Trophoblast cell (in vitro differentiated cells and primary cell): Measurements from ENCODE around the gene SGCA. TPM values are rescaled to one million over a fixed set of nuclear protein-coding genes. Genes with fewer than 3 reads are reported as not detected.

Source experiments
- DNase-seq, 2 donors: peaks; one replicate each; pipeline ENCODE4 v3.0.0-alpha.2; 2016
- H2AFZ ChIP-seq: 2 replicates; pipeline ENCODE4 v1.6.1; 2013; ENCODE audit warnings: low read length, moderate library complexity, mild to moderate bottlenecking; ENCODE audit not compliant: insufficient read depth, poor library complexity
- H2AK5ac ChIP-seq: 2 replicates; pipeline ENCODE4 v1.6.1; 2013; ENCODE audit warnings: mild to moderate bottlenecking, low read length
- H2BK120ac ChIP-seq: 2 replicates; pipeline ENCODE4 v1.6.1; 2013; ENCODE audit warnings: low read length, mild to moderate bottlenecking, moderate library complexity; ENCODE audit not compliant: insufficient read depth, poor library complexity
- H2BK12ac ChIP-seq: 2 replicates; pipeline ENCODE4 v1.6.1; 2013; ENCODE audit warnings: mild to moderate bottlenecking, low read length, moderate library complexity
- H2BK5ac ChIP-seq: 2 replicates; pipeline ENCODE4 v1.6.1; 2013; ENCODE audit warnings: low read length, low read depth, moderate library complexity, mild to moderate bottlenecking; ENCODE audit not compliant: poor library complexity
- H3K14ac ChIP-seq: 2 replicates; pipeline ENCODE4 v1.6.1; 2013; ENCODE audit warnings: mild to moderate bottlenecking, low read length
- H3K18ac ChIP-seq: 2 replicates; pipeline ENCODE4 v1.6.1; 2013; ENCODE audit warnings: mild to moderate bottlenecking, low read length
- H3K23ac ChIP-seq: 2 replicates; pipeline ENCODE4 v1.6.1; 2013; ENCODE audit warnings: low read length
- H3K27ac ChIP-seq: 2 replicates; pipeline ENCODE4 v1.5.1; 2013; ENCODE audit warnings: low read depth, mild to moderate bottlenecking, inconsistent platforms, low read length, moderate library complexity
- H3K27me3 ChIP-seq: 2 replicates; pipeline ENCODE4 v1.6.1; 2013; ENCODE audit warnings: inconsistent platforms, mild to moderate bottlenecking, low read length, moderate library complexity; ENCODE audit not compliant: insufficient read depth
- H3K36me3 ChIP-seq, 2 experiments: 1 replicate in 1 of 2; 2 replicates in 1 of 2; pipeline ENCODE4 v1.6.1; 2013; ENCODE audit warnings: low read length in 2 of 2, mild to moderate bottlenecking in 2 of 2, moderate library complexity in 1 of 2; ENCODE audit not compliant: insufficient read depth in 2 of 2, control insufficient read depth in 1 of 2
- H3K4ac ChIP-seq: 2 replicates; pipeline ENCODE4 v1.6.1; 2013; ENCODE audit warnings: low read depth, mild to moderate bottlenecking, low read length, moderate library complexity
- H3K4me1 ChIP-seq, 2 experiments: 1 replicate in 1 of 2; 2 replicates in 1 of 2; pipeline ENCODE4 v1.6.1; 2013; ENCODE audit warnings: low read length in 2 of 2, mild to moderate bottlenecking in 2 of 2, moderate library complexity in 1 of 2; ENCODE audit not compliant: insufficient read depth in 2 of 2, control insufficient read depth in 1 of 2
- H3K4me2 ChIP-seq: 2 replicates; pipeline ENCODE4 v1.6.1; 2013; ENCODE audit warnings: inconsistent platforms, mild to moderate bottlenecking, low read length, moderate library complexity
- H3K4me3 ChIP-seq: 2 replicates; pipeline ENCODE4 v1.5.1; 2013; ENCODE audit warnings: mild to moderate bottlenecking, low read depth, low read length, inconsistent platforms
- H3K79me1 ChIP-seq: one replicate; pipeline ENCODE4 v1.6.1; 2013; ENCODE audit warnings: low read length
- H3K79me2 ChIP-seq: 2 replicates; pipeline ENCODE4 v1.6.1; 2013; ENCODE audit warnings: low read length, mild to moderate bottlenecking; ENCODE audit not compliant: control insufficient read depth, insufficient read depth, poor library complexity
- H3K9ac ChIP-seq: 2 replicates; pipeline ENCODE4 v1.6.1; 2013; ENCODE audit warnings: mild to moderate bottlenecking, low read length
- H3K9me3 ChIP-seq: 2 replicates; pipeline ENCODE4 v1.6.1; 2013; ENCODE audit warnings: low read depth, mild to moderate bottlenecking, control low read depth, inconsistent platforms, low read length; ENCODE audit not compliant: insufficient read depth
- H4K12ac ChIP-seq: 2 replicates; pipeline ENCODE4 v1.6.1; 2013; ENCODE audit warnings: low read depth, mild to moderate bottlenecking, low read length, moderate library complexity
- H4K8ac ChIP-seq: 2 replicates; pipeline ENCODE4 v1.6.1; 2013; ENCODE audit warnings: low read depth, mild to moderate bottlenecking, low read length, moderate library complexity
- H4K91ac ChIP-seq: one replicate; pipeline ENCODE4 v1.6.1; 2013; ENCODE audit warnings: low read depth, mild to moderate bottlenecking, low read length, moderate library complexity
- WGBS: extraction: QIAGEN DNeasy Blood & Tissue Kit; methylation state at CpG from one replicate; pipeline ENCODE4 v1.1.7; 2013; ENCODE audit warnings: missing lambda C conversion rate; ENCODE audit not compliant: insufficient read length, insufficient coverage; ENCODE audit errors: extremely low coverage; 5-methylcytosine and 5-hydroxymethylcytosine counted together
- polyA plus RNA-seq: library from polyadenylated mRNA; stranded (reverse); fragments of 200-250 nt; gene quantifications from 2 replicates; pipeline ENCODE4 v1.2.3, GENCODE V29; 2013

SGCA gene
- polyA plus RNA-seq: not detected in 2 replicates

GRCh38 chr17:50165867-50166517 lies at the start of gene SGCA:
Gene SGCA (plus strand): TSS chr17:50166005. CDS start chr17:50166041, 36 bp downstream.
- H3K9me3 ChIP-seq: no peaks in the 10 kb centered on the region
- H3K79me2 ChIP-seq: no peaks in the 10 kb centered on the region
- no peaks in the 10 kb centered on the region for H3K79me1 ChIP-seq
- peak within 1 kb of the TSS; percentile 23 for H2BK12ac ChIP-seq
- WGBS: no CpG with 5 or more reads among the region's 15 CpGs
- H2AFZ ChIP-seq: no peak within 1 kb of the TSS
- no peaks in the 10 kb centered on the region for H3K36me3 ChIP-seq
- H3K27me3 ChIP-seq: no peaks in the 10 kb centered on the region
- no peak within 1 kb of the TSS for H3K18ac ChIP-seq
- no peak within 1 kb of the TSS for H3K4me3 ChIP-seq
- H2BK5ac ChIP-seq: no peak within 1 kb of the TSS
- H3K27ac ChIP-seq: no peak within 1 kb of the TSS
- H3K9ac ChIP-seq: no peak within 1 kb of the TSS
- no peak within 1 kb of the TSS for H3K4ac ChIP-seq
- H3K4me2 ChIP-seq: no peak within 1 kb of the TSS
- no peak for DNase-seq
- H4K8ac ChIP-seq: no peak within 1 kb of the TSS
- no peak within 1 kb of the TSS for H4K91ac ChIP-seq
- H4K12ac ChIP-seq: no peak within 1 kb of the TSS
- H3K14ac ChIP-seq: no peak within 1 kb of the TSS
- no peak within 1 kb of the TSS for H3K23ac ChIP-seq
- H2BK120ac ChIP-seq: no peak within 1 kb of the TSS
- H3K4me1 ChIP-seq: peaks cover 0 to 6% of the 10 kb centered on the region in 2 experiments
- H2AK5ac ChIP-seq: peak within 1 kb of the TSS; percentile 32

- Histone ChIP-seq H2BK120ac (no peak overlapping the region), H3K4me2 (peak overlapping the region; percentile 60), H2BK12ac (no peak overlapping the region), H4K12ac (peak overlapping the region; percentile 54), H3K9ac (no peak overlapping the region), H4K8ac (peak overlapping the region; percentile 80), H3K9me3 (peaks cover 2% of the 10 kb centered on the region), H2BK5ac (no peak overlapping the region), H3K18ac (no peak overlapping the region), H3K4me3 (no peak overlapping the region), H3K23ac (no peak overlapping the region), H2AK5ac (no peak overlapping the region), H3K27ac (no peak overlapping the region), H3K4ac (no peak overlapping the region), H2AFZ (no peak overlapping the region), H3K79me2 (no peaks in the 10 kb centered on the region), H3K36me3 (peaks cover 6 to 8% of the 10 kb centered on the region in 2 experiments), H3K4me1 (peaks cover 5 to 14% of the 10 kb centered on the region in 2 experiments), H3K27me3 (no peaks in the 10 kb centered on the region), H4K91ac (peak overlapping the region; percentile 11), H3K14ac (no peak overlapping the region), H3K79me1 (peaks cover 4% of the 10 kb centered on the region)
- WGBS: no CpG with 5 or more reads among the region's 64 CpGs
- DNase-seq: peak in 1 of 2 donors; percentile 69
Measured at GRCh38 chr17:50117202-50118051, 48.4 kb upstream of the SGCA start.

GRCh38 chr17:50118076-50118827 lies 47.6 kb upstream of the SGCA start:
- no peaks in the 10 kb centered on the region for H3K79me2 ChIP-seq
- H3K4me1 ChIP-seq: peaks cover 6 to 11% of the 10 kb centered on the region in 2 experiments
- H4K91ac ChIP-seq: no peak overlapping the region
- no peak overlapping the region for H3K23ac ChIP-seq
- H3K9me3 ChIP-seq: peaks cover 2% of the 10 kb centered on the region
- no peak overlapping the region for H2BK5ac ChIP-seq
- H3K14ac ChIP-seq: no peak overlapping the region
- no peak overlapping the region for H2BK120ac ChIP-seq
- no peak overlapping the region for H3K18ac ChIP-seq
- H4K8ac ChIP-seq: no peak overlapping the region
- no peak overlapping the region for H3K9ac ChIP-seq
- H3K4me3 ChIP-seq: no peak overlapping the region
- peaks cover 2% of the 10 kb centered on the region for H3K79me1 ChIP-seq
- no CpG with 5 or more reads among the region's 23 CpGs for WGBS
- peaks cover 6 to 8% of the 10 kb centered on the region in 2 experiments for H3K36me3 ChIP-seq
- no peak overlapping the region for H3K27ac ChIP-seq
- H3K27me3 ChIP-seq: no peaks in the 10 kb centered on the region
- H3K4ac ChIP-seq: no peak overlapping the region
- no peak overlapping the region for H4K12ac ChIP-seq
- no peak overlapping the region for H2AFZ ChIP-seq
- no peak for DNase-seq
- H2AK5ac ChIP-seq: no peak overlapping the region
- no peak overlapping the region for H2BK12ac ChIP-seq
- no peak overlapping the region for H3K4me2 ChIP-seq

GRCh38 chr17:50118828-50119218 lies 47.0 kb upstream of the SGCA start:
- peaks cover 6 to 7% of the 10 kb centered on the region in 2 experiments for H3K36me3 ChIP-seq
- DNase-seq: no peak
- H3K27me3 ChIP-seq: no peaks in the 10 kb centered on the region
- H3K4ac ChIP-seq: no peak overlapping the region
- no peak overlapping the region for H3K4me2 ChIP-seq
- H3K79me2 ChIP-seq: no peaks in the 10 kb centered on the region
- no peak overlapping the region for H4K91ac ChIP-seq
- H3K4me3 ChIP-seq: no peak overlapping the region
- no peak overlapping the region for H2BK120ac ChIP-seq
- no peak overlapping the region for H4K8ac ChIP-seq
- no peak overlapping the region for H3K14ac ChIP-seq
- peaks cover 2% of the 10 kb centered on the region for H3K9me3 ChIP-seq
- no CpG with 5 or more reads among the region's 4 CpGs for WGBS
- H3K27ac ChIP-seq: no peak overlapping the region
- H3K79me1 ChIP-seq: peaks cover 7% of the 10 kb centered on the region
- no peak overlapping the region for H2BK12ac ChIP-seq
- H2AK5ac ChIP-seq: no peak overlapping the region
- no peak overlapping the region for H3K18ac ChIP-seq
- H3K23ac ChIP-seq: no peak overlapping the region
- H3K9ac ChIP-seq: no peak overlapping the region
- H3K4me1 ChIP-seq: peaks cover 12 to 17% of the 10 kb centered on the region in 2 experiments
- H4K12ac ChIP-seq: no peak overlapping the region
- H2AFZ ChIP-seq: no peak overlapping the region
- no peak overlapping the region for H2BK5ac ChIP-seq
